ENCODE data around the gene IKZF2. TPM values are rescaled to one million over a fixed set of nuclear protein-coding genes. Genes with fewer than 3 reads are reported as not detected.
A peak's percentile ranks its signal among the peaks of the same experiment; 100 is the strongest.

The IKZF2 gene
- total and polyA plus RNA-seq, 3 donors from 2014 or later: 3.0 to 11.4 (median 9.1) TPM

- intact Hi-C loops (cut with DNase I; ENCODE audit: low total_unique reads): loop anchor here (10.0 kb wide), 1 partner anchor 382 kb away; no protein-coding TSS in a partner anchor
- DNase-seq: no peak
- H3K4me1 ChIP-seq: no peaks in the 10 kb centered on the region
- 70 to 86% methylated on average over 3 of the region's 3 CpGs for WGBS, 2 donors
- H3K36me3 ChIP-seq (ENCODE audit: low read depth, missing control alignments): no peaks in the 10 kb centered on the region
- no peaks in the 10 kb centered on the region for H3K9me3 ChIP-seq
- H3K27ac ChIP-seq: no peak overlapping the region
- TF ChIP-seq CTCF (IDR thresholded peaks at IDR 0.05): no peak
- TF ChIP-seq POLR2A (IDR thresholded peaks at IDR 0.05): no peak
- H3K27me3 ChIP-seq: no peaks in the 10 kb centered on the region
- H3K4me3 ChIP-seq: no peak overlapping the region
Measured at GRCh38 chr2:213157242-213157641, 5.8 kb upstream of the IKZF2 start.

- WGBS, 2 donors: 75 to 76% methylated on average over 2 of the region's 2 CpGs
- Histone ChIP-seq H3K27me3 (no peaks in the 10 kb centered on the region), H3K4me3 (no peak overlapping the region), H3K27ac (no peak overlapping the region), H3K4me1 (no peaks in the 10 kb centered on the region), H3K9me3 (no peaks in the 10 kb centered on the region), H3K36me3 (ENCODE audit: low read depth, missing control alignments) (no peaks in the 10 kb centered on the region)
- no peak for DNase-seq
- intact Hi-C loops (cut with DNase I; ENCODE audit: low total_unique reads): loop anchor here (10.0 kb wide), 1 partner anchor 382 kb away; no protein-coding TSS in a partner anchor
- TF ChIP-seq CTCF (IDR thresholded peaks at IDR 0.05): no peak
- no peak for TF ChIP-seq POLR2A (IDR thresholded peaks at IDR 0.05)
Measured at GRCh38 chr2:213156717-213157116, 5.3 kb upstream of the IKZF2 start.

GRCh38 chr2:213152888-213153287 lies 1.5 kb upstream of the IKZF2 start:
- intact Hi-C loops (cut with DNase I; ENCODE audit: low total_unique reads): loop anchor here (10.0 kb wide), 1 partner anchor 378 kb away; no protein-coding TSS in a partner anchor

GRCh38 chr2:213152065-213152794 lies 818 bp upstream of the IKZF2 start:
- intact Hi-C loops (cut with DNase I; ENCODE audit: low total_unique reads): loop anchor here (10.0 kb wide), 1 partner anchor 377 kb away; no protein-coding TSS in a partner anchor
- peak; percentile 77 for DNase-seq
- 0 to 1% methylated on average over 24 to 38 of the region's 39 CpGs for WGBS, 2 donors

More at GRCh38 chr2:213152888-213153287, 1.5 kb upstream of the IKZF2 start:
- Histone ChIP-seq H3K9me3 (no peaks in the 10 kb centered on the region), H3K27ac (peak overlapping the region; percentile 91 to 98), H3K4me1 (no peaks in the 10 kb centered on the region), H3K27me3 (no peaks in the 10 kb centered on the region), H3K4me3 (peak overlapping the region in 1 of 2 donors; percentile 81), H3K36me3 (ENCODE audit: low read depth, missing control alignments) (no peaks in the 10 kb centered on the region)
- no peak for DNase-seq
- TF ChIP-seq POLR2A (IDR thresholded peaks at IDR 0.05) (no peak), CTCF (IDR thresholded peaks at IDR 0.05) (no peak)
- 29 to 49% methylated on average over 6 of the region's 6 CpGs for WGBS, 2 donors

More at GRCh38 chr2:213152065-213152794, 818 bp upstream of the IKZF2 start:
- Histone ChIP-seq H3K4me3 (peak overlapping the region; percentile 81 to 86), H3K27me3 (no peaks in the 10 kb centered on the region), H3K27ac (peak overlapping the region; percentile 91 to 98), H3K9me3 (no peaks in the 10 kb centered on the region), H3K4me1 (no peaks in the 10 kb centered on the region), H3K36me3 (ENCODE audit: low read depth, missing control alignments) (no peaks in the 10 kb centered on the region)
- TF ChIP-seq POLR2A (IDR thresholded peaks at IDR 0.05): no peak
- TF ChIP-seq CTCF (IDR thresholded peaks at IDR 0.05): peak; percentile 22 to 31 (median 25)
